Measurements from ENCODE around the gene COL20A1. TPM values are rescaled to one million over a fixed set of nuclear protein-coding genes. Genes with fewer than 3 reads are reported as not detected.

COL20A1 gene
- total RNA-seq, 1 donor from 2014 or later = not detected

- H3K36me3 Mint-ChIP-seq (ENCODE audit: low read depth, unreplicated experiment) = peaks cover 8% of the 10 kb centered on the region
- no peaks in the 10 kb centered on the region for H3K9me3 Mint-ChIP-seq (ENCODE audit: unreplicated experiment)
- TF ChIP-seq, protein P1, sequence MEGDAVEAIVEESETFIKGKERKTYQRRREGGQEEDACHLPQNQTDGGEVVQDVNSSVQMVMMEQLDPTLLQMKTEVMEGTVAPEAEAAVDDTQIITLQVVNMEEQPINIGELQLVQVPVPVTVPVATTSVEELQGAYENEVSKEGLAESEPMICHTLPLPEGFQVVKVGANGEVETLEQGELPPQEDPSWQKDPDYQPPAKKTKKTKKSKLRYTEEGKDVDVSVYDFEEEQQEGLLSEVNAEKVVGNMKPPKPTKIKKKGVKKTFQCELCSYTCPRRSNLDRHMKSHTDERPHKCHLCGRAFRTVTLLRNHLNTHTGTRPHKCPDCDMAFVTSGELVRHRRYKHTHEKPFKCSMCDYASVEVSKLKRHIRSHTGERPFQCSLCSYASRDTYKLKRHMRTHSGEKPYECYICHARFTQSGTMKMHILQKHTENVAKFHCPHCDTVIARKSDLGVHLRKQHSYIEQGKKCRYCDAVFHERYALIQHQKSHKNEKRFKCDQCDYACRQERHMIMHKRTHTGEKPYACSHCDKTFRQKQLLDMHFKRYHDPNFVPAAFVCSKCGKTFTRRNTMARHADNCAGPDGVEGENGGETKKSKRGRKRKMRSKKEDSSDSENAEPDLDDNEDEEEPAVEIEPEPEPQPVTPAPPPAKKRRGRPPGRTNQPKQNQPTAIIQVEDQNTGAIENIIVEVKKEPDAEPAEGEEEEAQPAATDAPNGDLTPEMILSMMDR (IDR thresholded peaks at IDR 0.05; ENCODE audit: unreplicated experiment) = no peak
Measured at GRCh38 chr20:63320041-63320511, 27.1 kb downstream of the COL20A1 start.

GRCh38 chr20:63320616-63321147 lies 27.7 kb downstream of the COL20A1 start:
- Mint-ChIP-seq H3K36me3 (ENCODE audit: low read depth, unreplicated experiment) (peaks cover 8% of the 10 kb centered on the region), H3K9me3 (ENCODE audit: unreplicated experiment) (no peaks in the 10 kb centered on the region), H3K27me3 (ENCODE audit: unreplicated experiment) (peaks cover 1% of the 10 kb centered on the region), H3K27ac (ENCODE audit: unreplicated experiment) (no peak overlapping the region), H3K4me3 (ENCODE audit: unreplicated experiment) (no peak overlapping the region), H3K4me1 (ENCODE audit: unreplicated experiment) (peaks cover 3% of the 10 kb centered on the region)
- TF ChIP-seq, protein P1 (IDR thresholded peaks at IDR 0.05; ENCODE audit: unreplicated experiment) = no peak
- DNase-seq (ENCODE audit: low spot score) = no peak

More at GRCh38 chr20:63320041-63320511, 27.1 kb downstream of the COL20A1 start:
- DNase-seq (ENCODE audit: low spot score) = no peak
- Mint-ChIP-seq H3K4me3 (ENCODE audit: unreplicated experiment) (no peak overlapping the region), H3K27me3 (ENCODE audit: unreplicated experiment) (peaks cover 1% of the 10 kb centered on the region), H3K27ac (ENCODE audit: unreplicated experiment) (no peak overlapping the region), H3K4me1 (ENCODE audit: unreplicated experiment) (peaks cover 3% of the 10 kb centered on the region)

DNA sequence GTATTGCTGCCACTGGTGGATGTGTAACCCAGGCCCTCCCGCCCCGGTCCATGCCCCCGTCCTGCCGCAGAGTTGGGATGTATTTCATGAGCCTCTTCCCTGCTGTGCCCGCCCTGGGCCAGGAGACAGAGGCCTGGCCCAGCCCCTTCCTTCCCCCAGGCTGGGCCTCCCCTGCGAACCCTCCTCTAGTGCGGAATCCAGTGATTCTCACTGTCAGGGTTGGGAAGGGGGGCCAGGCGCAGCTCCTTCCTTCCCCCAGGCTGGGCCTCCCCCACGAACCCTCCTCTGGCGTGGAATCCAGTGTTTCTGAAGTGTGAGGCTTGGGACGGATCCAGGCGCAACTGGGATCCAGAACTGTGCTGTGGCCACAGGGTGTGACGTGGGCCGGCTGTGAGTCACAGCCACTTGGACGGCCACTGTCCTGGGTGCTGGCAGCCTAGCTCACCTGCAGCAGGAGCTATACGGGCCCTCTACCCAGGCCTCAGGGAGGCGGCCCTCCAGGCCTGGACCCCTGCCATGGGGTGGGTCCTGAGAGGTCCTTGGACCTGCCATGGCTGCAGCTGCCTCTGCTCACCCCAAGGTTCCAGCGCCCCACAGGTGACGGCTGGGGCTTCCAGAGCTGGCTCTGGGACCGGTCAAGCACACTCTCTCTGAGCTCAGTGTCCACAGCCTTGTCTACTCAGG lies 28.3 kb downstream of the COL20A1 start:
- H3K9me3 Mint-ChIP-seq (ENCODE audit: unreplicated experiment) = no peaks in the 10 kb centered on the region
- H3K4me3 Mint-ChIP-seq (ENCODE audit: unreplicated experiment) = no peak overlapping the region
- TF ChIP-seq, protein P1 (IDR thresholded peaks at IDR 0.05; ENCODE audit: unreplicated experiment) = no peak
- peaks cover 8% of the 10 kb centered on the region for H3K36me3 Mint-ChIP-seq (ENCODE audit: low read depth, unreplicated experiment)
- H3K27me3 Mint-ChIP-seq (ENCODE audit: unreplicated experiment) = peaks cover 1% of the 10 kb centered on the region
- H3K4me1 Mint-ChIP-seq (ENCODE audit: unreplicated experiment) = peaks cover 3% of the 10 kb centered on the region
- H3K27ac Mint-ChIP-seq (ENCODE audit: unreplicated experiment) = no peak overlapping the region
- DNase-seq (ENCODE audit: low spot score) = no peak

- no peaks in the 10 kb centered on the region for H3K9me3 Mint-ChIP-seq (ENCODE audit: unreplicated experiment)
- H3K27me3 Mint-ChIP-seq (ENCODE audit: unreplicated experiment) = peaks cover 1% of the 10 kb centered on the region
- peaks cover 9% of the 10 kb centered on the region for H3K4me1 Mint-ChIP-seq (ENCODE audit: unreplicated experiment)
- no peak for DNase-seq (ENCODE audit: low spot score)
- H3K27ac Mint-ChIP-seq (ENCODE audit: unreplicated experiment) = no peak overlapping the region
- H3K36me3 Mint-ChIP-seq (ENCODE audit: low read depth, unreplicated experiment) = peaks cover 13% of the 10 kb centered on the region
- no peak overlapping the region for H3K4me3 Mint-ChIP-seq (ENCODE audit: unreplicated experiment)
- TF ChIP-seq, protein P1 (IDR thresholded peaks at IDR 0.05; ENCODE audit: unreplicated experiment) = no peak
Measured at GRCh38 chr20:63322146-63322932, 29.4 kb downstream of the COL20A1 start.
